BE2C (cell line): ENCODE results near the gene MEGF11.

Source experiments
- DNase-seq: peaks from one replicate; pipeline ENCODE4 v3.0.0-alpha.2; 2020
- H3K27me3 ChIP-seq: fragments of 250-450 bp; sonication (Bioruptor Pico); 2 replicates; pipeline ENCODE4 v1.5.1; 2020; ENCODE audit warnings: mild to moderate bottlenecking
- H3K36me3 ChIP-seq: fragments of 250-450 bp; sonication (Bioruptor Pico); 2 replicates; pipeline ENCODE4 v1.5.1; 2020; ENCODE audit warnings: mild to moderate bottlenecking
- H3K4me1 ChIP-seq: fragments of 250-450 bp; sonication (Bioruptor Pico); 2 replicates; pipeline ENCODE4 v1.5.1; 2020
- H3K4me3 ChIP-seq: 2 replicates; pipeline ENCODE4 v1.5.1; 2011; ENCODE audit warnings: low read depth, low read length
- H3K9me3 ChIP-seq: fragments of 250-450 bp; sonication (Bioruptor Pico); 2 replicates; pipeline ENCODE4 v1.5.1; 2020
- TF ChIP-seq, protein P1 (sequence below): IDR thresholded peaks from 2 replicates; pipeline ENCODE4 v1.5.1; 2012; ENCODE audit warnings: mild to moderate bottlenecking, low read depth, low read length

Gene MEGF11

DNA sequence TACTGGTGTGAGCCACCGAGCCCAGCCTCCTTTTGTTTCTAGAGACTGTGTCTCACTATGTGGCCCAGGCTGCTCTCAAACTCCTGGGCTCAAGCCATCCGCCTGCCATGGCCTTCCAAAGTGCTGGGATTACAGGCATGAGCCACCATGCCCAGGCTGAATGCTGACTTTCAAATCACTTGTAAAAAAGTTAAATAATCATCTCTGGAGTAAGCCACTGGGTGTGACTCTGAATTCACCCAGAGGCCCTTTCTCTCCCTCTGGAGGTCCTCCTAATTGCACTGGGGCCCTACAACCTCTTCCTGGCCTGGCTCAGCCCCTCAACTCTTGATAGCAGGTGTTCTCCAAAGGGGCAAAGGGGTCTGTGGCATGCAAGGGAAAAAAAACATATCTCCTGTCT, 54.8 kb downstream of the MEGF11 start:
- TF ChIP-seq, protein P1, sequence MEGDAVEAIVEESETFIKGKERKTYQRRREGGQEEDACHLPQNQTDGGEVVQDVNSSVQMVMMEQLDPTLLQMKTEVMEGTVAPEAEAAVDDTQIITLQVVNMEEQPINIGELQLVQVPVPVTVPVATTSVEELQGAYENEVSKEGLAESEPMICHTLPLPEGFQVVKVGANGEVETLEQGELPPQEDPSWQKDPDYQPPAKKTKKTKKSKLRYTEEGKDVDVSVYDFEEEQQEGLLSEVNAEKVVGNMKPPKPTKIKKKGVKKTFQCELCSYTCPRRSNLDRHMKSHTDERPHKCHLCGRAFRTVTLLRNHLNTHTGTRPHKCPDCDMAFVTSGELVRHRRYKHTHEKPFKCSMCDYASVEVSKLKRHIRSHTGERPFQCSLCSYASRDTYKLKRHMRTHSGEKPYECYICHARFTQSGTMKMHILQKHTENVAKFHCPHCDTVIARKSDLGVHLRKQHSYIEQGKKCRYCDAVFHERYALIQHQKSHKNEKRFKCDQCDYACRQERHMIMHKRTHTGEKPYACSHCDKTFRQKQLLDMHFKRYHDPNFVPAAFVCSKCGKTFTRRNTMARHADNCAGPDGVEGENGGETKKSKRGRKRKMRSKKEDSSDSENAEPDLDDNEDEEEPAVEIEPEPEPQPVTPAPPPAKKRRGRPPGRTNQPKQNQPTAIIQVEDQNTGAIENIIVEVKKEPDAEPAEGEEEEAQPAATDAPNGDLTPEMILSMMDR = no peak
- Histone ChIP-seq H3K4me1 (no peaks in the 10 kb centered on the region), H3K27me3 (no peaks in the 10 kb centered on the region), H3K9me3 (no peaks in the 10 kb centered on the region), H3K36me3 (no peaks in the 10 kb centered on the region; the same call in 1 of the 2 replicates), H3K4me3 (no peak overlapping the region)
- no peak for DNase-seq

DNA sequence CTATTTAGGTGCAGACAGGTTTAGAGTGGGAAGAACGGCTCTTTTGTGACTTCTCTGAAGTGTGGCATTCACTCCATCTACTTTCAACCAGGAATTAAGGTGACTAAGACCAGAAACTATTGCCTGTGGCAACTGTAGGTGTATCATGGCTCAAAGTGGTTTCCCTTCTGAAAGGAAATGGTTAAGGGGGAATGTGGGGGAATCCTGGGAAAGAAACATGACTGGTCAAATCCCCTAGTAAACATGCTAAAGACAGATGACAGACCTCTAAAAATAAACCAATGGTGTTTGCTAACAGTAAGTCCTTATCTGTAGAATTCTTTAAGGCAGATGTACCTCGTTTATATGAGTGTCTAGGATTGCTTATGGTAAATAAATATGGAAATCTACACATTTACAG, 56.9 kb downstream of the MEGF11 start:
- H3K27me3 ChIP-seq = no peaks in the 10 kb centered on the region
- H3K36me3 ChIP-seq = no peaks in the 10 kb centered on the region; the same call in 1 of the 2 replicates
- TF ChIP-seq, protein P1 = no peak
- DNase-seq = no peak
- H3K9me3 ChIP-seq = no peaks in the 10 kb centered on the region
- no peaks in the 10 kb centered on the region for H3K4me1 ChIP-seq
- H3K4me3 ChIP-seq = no peak overlapping the region

DNA sequence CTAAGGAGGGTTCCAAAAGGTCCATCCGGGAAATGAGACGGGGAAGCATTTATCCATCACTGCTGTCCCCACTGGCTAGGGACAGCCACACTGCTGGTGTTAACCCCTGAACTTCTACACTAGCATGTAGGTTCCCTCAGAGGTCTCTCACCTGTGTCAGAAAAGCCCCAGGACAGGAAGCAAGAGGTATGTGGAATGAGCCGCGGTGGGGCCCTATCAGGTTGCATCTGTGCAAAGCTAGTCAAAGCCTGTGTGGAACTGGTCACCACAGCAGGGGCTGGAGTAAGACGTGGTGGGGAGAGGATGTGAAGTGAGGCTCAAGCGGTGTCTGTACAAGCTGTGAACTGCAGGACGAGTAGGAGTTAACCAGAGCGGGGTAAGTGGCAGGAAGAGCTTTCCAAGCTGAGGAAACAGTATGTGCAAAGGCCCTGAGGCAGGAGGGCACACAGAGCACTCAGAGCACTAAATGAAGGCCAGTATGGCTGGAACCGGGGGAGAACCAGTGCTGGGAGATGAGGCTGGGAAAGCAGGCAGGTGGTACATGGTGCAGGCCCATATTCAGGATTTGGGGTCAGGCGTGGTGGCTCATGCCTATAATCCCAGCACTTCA, 57.8 kb downstream of the MEGF11 start:
- TF ChIP-seq, protein P1 = no peak
- no peak for DNase-seq
- no peaks in the 10 kb centered on the region; the same call in 1 of the 2 replicates for H3K36me3 ChIP-seq
- no peaks in the 10 kb centered on the region for H3K4me1 ChIP-seq
- H3K4me3 ChIP-seq = no peak overlapping the region
- no peaks in the 10 kb centered on the region for H3K9me3 ChIP-seq
- H3K27me3 ChIP-seq = no peaks in the 10 kb centered on the region

DNA sequence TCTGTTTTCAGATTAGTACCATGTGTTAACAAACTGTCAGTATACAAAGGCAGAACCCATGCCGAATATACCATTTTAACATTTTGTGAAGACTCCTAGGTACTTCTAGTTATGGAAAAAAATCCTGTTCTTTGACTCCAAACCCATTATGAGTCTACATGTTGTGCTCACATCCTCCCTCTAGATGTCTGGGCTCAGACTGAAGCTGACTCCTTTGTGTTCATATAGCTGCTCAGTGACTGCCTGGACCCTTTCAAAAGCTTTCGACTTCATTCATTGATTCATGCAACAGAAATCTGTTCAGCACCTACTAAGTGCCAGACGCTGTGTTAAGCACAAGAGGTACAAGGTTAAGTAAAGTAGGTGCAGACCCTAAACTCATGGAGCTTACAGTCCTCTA, 60.5 kb downstream of the MEGF11 start:
- no peaks in the 10 kb centered on the region; the same call in 1 of the 2 replicates for H3K36me3 ChIP-seq
- TF ChIP-seq, protein P1 = no peak

DNA sequence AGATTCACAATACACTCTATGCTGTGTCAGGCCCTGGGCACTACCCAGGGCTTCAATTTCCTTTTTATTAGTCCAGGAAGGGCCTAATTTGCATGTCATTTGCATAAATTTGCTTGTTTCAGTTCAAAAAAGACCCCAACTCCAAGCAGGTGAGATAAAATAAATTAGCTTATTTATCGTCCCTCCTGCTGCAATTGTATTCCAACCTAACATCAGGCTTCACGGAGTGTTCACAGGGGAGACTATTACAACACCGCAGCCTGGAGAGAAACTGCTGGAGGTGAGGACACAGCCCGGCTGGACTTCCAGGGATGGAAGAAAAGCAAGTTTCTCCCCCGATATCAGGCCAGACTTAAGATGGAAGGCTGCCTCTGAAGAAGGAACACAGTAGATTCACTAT, 62.8 kb downstream of the MEGF11 start:
- TF ChIP-seq, protein P1 = no peak
- Histone ChIP-seq H3K36me3 (no peaks in the 10 kb centered on the region), H3K27me3 (no peaks in the 10 kb centered on the region), H3K9me3 (no peaks in the 10 kb centered on the region), H3K4me3 (no peak overlapping the region), H3K4me1 (no peaks in the 10 kb centered on the region)
- no peak for DNase-seq

More for the DNA sequence above, 60.5 kb downstream of the MEGF11 start:
- no peak for DNase-seq
- Histone ChIP-seq H3K4me1 (no peaks in the 10 kb centered on the region), H3K9me3 (no peaks in the 10 kb centered on the region), H3K4me3 (no peak overlapping the region), H3K27me3 (no peaks in the 10 kb centered on the region)

DNA sequence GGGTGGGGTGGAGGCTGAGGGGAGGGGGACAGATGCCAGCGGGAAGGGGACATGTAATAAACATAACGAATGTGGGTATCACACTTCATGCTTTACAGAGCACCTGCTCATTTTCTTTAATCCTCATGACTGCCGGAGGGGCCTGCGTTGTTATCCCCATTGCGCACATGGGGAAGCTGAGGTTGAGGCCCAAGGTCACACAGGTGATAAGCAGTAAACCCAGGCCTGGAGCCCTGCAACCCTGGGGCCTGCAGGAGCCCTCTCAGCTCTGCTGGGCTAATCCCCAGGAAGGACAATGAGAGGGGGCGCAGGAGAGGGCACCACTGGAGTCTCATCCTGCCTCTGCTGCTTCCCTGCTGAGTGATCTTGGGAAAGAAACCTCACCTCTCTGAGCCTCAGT, 64.3 kb downstream of the MEGF11 start:
- Histone ChIP-seq H3K4me1 (no peaks in the 10 kb centered on the region), H3K4me3 (no peak overlapping the region), H3K36me3 (no peaks in the 10 kb centered on the region), H3K27me3 (no peaks in the 10 kb centered on the region), H3K9me3 (no peaks in the 10 kb centered on the region)
- TF ChIP-seq, protein P1 = no peak
- DNase-seq = no peak
